ENCODE results near the gene C17orf107. TPM values are rescaled to one million over a fixed set of nuclear protein-coding genes. Genes with fewer than 3 reads are reported as not detected.

C17orf107 gene
- total RNA-seq, 1 experiment from 2014 or later = 3.6 TPM

DNA sequence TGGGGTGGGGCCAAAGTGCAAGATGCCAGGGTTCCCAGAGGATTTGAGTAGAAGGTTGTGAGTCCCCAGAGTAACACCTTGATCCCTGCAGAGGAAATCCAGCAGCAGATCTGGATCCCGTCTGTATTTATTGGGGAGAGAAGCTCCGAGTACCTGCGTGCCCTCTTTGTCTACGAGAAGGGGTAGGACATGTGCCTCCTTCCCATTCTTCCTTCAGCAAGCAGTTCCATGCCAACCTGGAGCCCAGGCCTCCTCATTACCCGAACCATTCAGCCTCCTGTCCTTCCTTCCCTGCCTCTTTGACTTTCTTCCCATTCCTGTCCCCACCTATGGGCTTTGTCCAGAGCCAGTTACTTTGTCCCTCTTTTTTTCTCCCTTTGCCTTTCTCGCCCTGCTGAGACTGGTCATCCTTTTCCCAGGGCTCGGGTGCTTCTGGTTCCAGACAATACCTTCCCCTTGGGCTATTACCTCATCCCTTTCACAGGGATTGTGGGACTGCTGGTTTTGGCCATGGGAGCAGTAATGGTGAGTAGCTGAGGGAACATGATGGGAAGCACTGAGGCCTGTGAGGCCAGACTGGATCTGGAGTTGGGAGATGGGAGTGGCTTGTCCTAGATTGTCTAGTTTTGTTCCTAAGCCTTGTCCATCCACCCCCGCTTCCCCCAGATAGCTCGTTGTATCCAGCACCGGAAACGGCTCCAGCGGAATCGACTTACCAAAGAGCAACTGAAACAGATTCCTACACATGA is 43.6 kb downstream of the C17orf107 start:
- DNase-seq (ENCODE audit: unreplicated experiment) = no peak
- POLR2A ChIA-PET = interaction anchor here (0.8 to 21.5 kb wide), 3 partner anchors 25 to 474 kb away, joined by 3 to 639 read pairs (median 182); partner anchors contain the start of gene SPAG7
- CTCF ChIA-PET = interaction anchor here (0.7 kb wide), 1 partner anchor 26 kb away, joined by 3 read pairs; no protein-coding TSS in a partner anchor
- Mint-ChIP-seq H3K9me3 (ENCODE audit: unreplicated experiment) (no peaks in the 10 kb centered on the region), H3K27me3 (ENCODE audit: insufficient read depth, unreplicated experiment) (no peaks in the 10 kb centered on the region), H3K4me1 (ENCODE audit: insufficient read depth, unreplicated experiment) (peaks cover 64% of the 10 kb centered on the region), H3K36me3 (ENCODE audit: insufficient read depth, unreplicated experiment) (peaks cover 67% of the 10 kb centered on the region), H3K27ac (ENCODE audit: low read depth, unreplicated experiment) (peak overlapping the region; percentile 98), H3K4me3 (ENCODE audit: unreplicated experiment) (peak overlapping the region; percentile 36)
- BruUV-seq (replicated peaks) = no TSS peak
- TF ChIP-seq, protein P1, sequence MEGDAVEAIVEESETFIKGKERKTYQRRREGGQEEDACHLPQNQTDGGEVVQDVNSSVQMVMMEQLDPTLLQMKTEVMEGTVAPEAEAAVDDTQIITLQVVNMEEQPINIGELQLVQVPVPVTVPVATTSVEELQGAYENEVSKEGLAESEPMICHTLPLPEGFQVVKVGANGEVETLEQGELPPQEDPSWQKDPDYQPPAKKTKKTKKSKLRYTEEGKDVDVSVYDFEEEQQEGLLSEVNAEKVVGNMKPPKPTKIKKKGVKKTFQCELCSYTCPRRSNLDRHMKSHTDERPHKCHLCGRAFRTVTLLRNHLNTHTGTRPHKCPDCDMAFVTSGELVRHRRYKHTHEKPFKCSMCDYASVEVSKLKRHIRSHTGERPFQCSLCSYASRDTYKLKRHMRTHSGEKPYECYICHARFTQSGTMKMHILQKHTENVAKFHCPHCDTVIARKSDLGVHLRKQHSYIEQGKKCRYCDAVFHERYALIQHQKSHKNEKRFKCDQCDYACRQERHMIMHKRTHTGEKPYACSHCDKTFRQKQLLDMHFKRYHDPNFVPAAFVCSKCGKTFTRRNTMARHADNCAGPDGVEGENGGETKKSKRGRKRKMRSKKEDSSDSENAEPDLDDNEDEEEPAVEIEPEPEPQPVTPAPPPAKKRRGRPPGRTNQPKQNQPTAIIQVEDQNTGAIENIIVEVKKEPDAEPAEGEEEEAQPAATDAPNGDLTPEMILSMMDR (IDR thresholded peaks at IDR 0.05; ENCODE audit: unreplicated experiment) = no peak
- intact Hi-C loops (cut with micrococcal nuclease) = no loop called here

DNA sequence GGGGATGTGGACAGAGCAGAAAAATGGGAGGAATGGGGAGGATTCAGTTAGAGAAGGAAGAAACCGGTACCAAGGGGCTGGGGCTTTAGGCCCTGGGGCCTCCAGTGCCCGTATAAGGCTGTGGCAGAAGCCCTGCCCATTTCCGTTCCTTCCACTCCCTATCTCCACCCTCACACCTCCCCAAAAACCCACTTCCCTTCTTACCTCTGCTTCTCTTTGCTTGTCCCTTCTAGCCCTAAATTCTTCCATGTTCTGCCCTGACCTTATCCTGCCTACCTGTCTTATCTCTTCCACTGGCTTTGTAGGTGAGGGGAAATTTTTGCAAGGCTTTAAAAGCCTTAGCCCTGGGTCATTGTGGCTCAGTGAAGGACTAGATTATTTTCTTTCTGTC is 44.8 kb downstream of the C17orf107 start:
- Mint-ChIP-seq H3K27ac (ENCODE audit: low read depth, unreplicated experiment) (peak overlapping the region; percentile 90), H3K27me3 (ENCODE audit: insufficient read depth, unreplicated experiment) (no peaks in the 10 kb centered on the region), H3K36me3 (ENCODE audit: insufficient read depth, unreplicated experiment) (peaks cover 68% of the 10 kb centered on the region), H3K4me1 (ENCODE audit: insufficient read depth, unreplicated experiment) (peaks cover 59% of the 10 kb centered on the region), H3K4me3 (ENCODE audit: unreplicated experiment) (no peak overlapping the region), H3K9me3 (ENCODE audit: unreplicated experiment) (no peaks in the 10 kb centered on the region)
- TF ChIP-seq, protein P1 (IDR thresholded peaks at IDR 0.05; ENCODE audit: unreplicated experiment) = no peak
- no TSS peak for BruUV-seq (replicated peaks)
- CTCF ChIA-PET = interaction anchor here (0.7 kb wide), 2 partner anchors 34 to 155 kb away, joined by 3 read pairs; partner anchors contain the start of gene GLTPD2
- no peak for DNase-seq (ENCODE audit: unreplicated experiment)
- POLR2A ChIA-PET = interaction anchor here (0.7 to 21.5 kb wide), 3 partner anchors 13 to 33 kb away, joined by 3 to 639 read pairs (median 182); partner anchors contain the start of gene SPAG7
- intact Hi-C loops (cut with micrococcal nuclease) = no loop called here

DNA sequence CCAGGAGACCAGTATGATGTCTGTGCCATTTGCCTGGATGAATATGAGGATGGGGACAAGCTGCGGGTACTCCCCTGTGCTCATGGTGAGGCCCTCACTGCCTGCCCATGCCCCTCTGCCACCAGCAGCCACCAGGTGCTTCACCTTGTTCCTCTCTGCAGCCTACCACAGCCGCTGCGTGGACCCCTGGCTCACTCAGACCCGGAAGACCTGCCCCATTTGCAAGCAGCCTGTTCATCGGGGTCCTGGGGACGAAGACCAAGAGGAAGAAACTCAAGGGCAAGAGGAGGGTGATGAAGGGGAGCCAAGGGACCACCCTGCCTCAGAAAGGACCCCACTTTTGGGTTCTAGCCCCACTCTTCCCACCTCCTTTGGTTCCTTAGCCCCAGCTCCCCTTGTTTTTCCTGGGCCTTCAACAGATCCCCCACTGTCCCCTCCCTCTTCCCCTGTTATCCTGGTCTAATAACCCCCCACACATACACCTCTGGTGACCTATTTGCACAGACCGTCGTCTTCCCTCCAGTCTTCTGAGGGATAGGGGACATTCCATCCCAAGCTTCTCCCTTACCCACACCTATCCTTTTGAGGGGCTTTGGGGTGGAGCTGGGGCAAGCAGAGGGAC is 45.3 kb downstream of the C17orf107 start:
- ChIA-PET CTCF (interaction anchor here (0.7 to 1.7 kb wide), 2 partner anchors 35 kb away, joined by 3 to 5 read pairs; no protein-coding TSS in a partner anchor), POLR2A (interaction anchor here (0.6 to 21.5 kb wide), 3 partner anchors 23 to 145 kb away, joined by 3 to 639 read pairs (median 182); partner anchors contain the start of gene SPAG7)
- no TSS peak for BruUV-seq (replicated peaks)
- Mint-ChIP-seq H3K4me3 (ENCODE audit: unreplicated experiment) (peak overlapping the region; percentile 74), H3K9me3 (ENCODE audit: unreplicated experiment) (no peaks in the 10 kb centered on the region), H3K27ac (ENCODE audit: low read depth, unreplicated experiment) (peak overlapping the region; percentile 90), H3K36me3 (ENCODE audit: insufficient read depth, unreplicated experiment) (peaks cover 68% of the 10 kb centered on the region), H3K27me3 (ENCODE audit: insufficient read depth, unreplicated experiment) (no peaks in the 10 kb centered on the region), H3K4me1 (ENCODE audit: insufficient read depth, unreplicated experiment) (peaks cover 59% of the 10 kb centered on the region)
- no peak for DNase-seq (ENCODE audit: unreplicated experiment)
- TF ChIP-seq, protein P1 (IDR thresholded peaks at IDR 0.05; ENCODE audit: unreplicated experiment) = no peak
- intact Hi-C loops (cut with micrococcal nuclease) = no loop called here

All from MCF 10A (cell line).